Stimulated activated naive B cell treated with anti-CD40 and anti-IgM and Interleukin-4, amounts not matched to agents 10 μg/mL and 1 μg/mL and 100 μg/mL, for 72 hours (primary cell): Measurements from ENCODE around the gene PRLR.

Experiments
- ATAC-seq, 2 donors: fragments of 150-1000 bp; cut with Tn5 transposase; replicated peaks; 2 replicates each; pipeline ENCODE4 v1.10.0; 2021; ENCODE audit warnings: moderate library complexity in 1 of 2
- DNase-seq: peaks from one replicate; pipeline ENCODE4 v3.0.0; 2021
- H3K27ac Mint-ChIP-seq: one replicate; pipeline ENCODE4 v1.8.0; 2022; ENCODE audit warnings: mild to moderate bottlenecking, mixed read lengths
- H3K27me3 Mint-ChIP-seq, 2 donors: one replicate each; pipeline ENCODE4 v1.8.0; 2022; ENCODE audit warnings: mixed read lengths in 2 of 2
- H3K36me3 Mint-ChIP-seq, 2 donors: one replicate each; pipeline ENCODE4 v1.8.0; 2022; ENCODE audit warnings: mixed read lengths in 2 of 2, mild to moderate bottlenecking in 1 of 2
- H3K4me1 Mint-ChIP-seq, 2 donors: one replicate each; pipeline ENCODE4 v1.8.0; 2022; ENCODE audit warnings: mixed read lengths in 2 of 2, mild to moderate bottlenecking in 1 of 2
- H3K4me3 Mint-ChIP-seq, 2 donors: one replicate each; pipeline ENCODE4 v1.8.0; 2022; ENCODE audit warnings: mild to moderate bottlenecking in 2 of 2, mixed read lengths in 2 of 2, moderate library complexity in 1 of 2
- H3K9me3 Mint-ChIP-seq, 2 donors: one replicate each; pipeline ENCODE4 v1.8.0; 2022; ENCODE audit warnings: mixed read lengths in 2 of 2, mild to moderate bottlenecking in 1 of 2

Gene PRLR

DNA sequence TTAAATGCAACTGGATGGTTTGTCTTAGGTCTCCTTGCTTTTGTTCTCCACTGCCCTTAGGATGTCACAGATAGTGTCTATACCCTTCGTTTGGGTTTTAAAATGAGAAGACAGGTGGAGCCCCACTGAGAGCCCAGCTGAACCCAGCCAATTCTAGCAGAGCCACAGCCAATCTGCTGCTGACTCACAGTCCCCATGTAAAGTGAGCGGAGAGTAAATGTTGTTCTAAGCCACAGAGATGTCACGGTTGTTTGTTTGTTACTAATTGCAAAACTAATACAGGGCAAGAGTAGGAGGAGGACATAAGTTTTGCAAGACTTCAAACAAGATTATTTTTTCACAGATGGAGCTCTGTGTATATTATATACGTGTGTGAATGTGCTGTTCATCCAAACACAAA, 132.1 kb downstream of the PRLR start:
- no peaks in the 10 kb centered on the region for H3K36me3 Mint-ChIP-seq
- H3K4me1 Mint-ChIP-seq, result no peaks in the 10 kb centered on the region
- H3K4me3 Mint-ChIP-seq, result no peak overlapping the region
- no peak for DNase-seq
- peaks cover 13 to 16% of the 10 kb centered on the region in 2 donors for H3K27me3 Mint-ChIP-seq
- no peak overlapping the region for H3K27ac Mint-ChIP-seq
- no peak for ATAC-seq
- no peaks in the 10 kb centered on the region for H3K9me3 Mint-ChIP-seq

DNA sequence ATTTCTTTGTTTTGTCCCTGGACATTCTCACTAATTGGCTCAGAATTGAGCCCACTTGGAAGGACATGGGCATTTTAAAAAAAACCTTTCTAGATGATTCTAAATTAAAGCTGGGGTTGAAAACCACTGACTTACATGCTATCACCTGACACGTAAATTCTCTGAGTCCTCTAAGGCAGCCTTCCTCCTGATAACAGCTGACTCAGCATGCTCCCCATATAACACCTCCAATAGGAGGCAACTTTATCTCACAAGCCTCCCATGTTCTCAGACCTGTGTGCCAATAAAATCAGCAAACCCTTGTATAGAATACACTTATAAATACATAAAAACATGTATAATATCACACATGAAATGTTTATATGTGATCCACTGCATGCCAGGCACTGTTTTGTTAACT, 133.4 kb downstream of the PRLR start:
- no peak for DNase-seq
- H3K36me3 Mint-ChIP-seq, result no peaks in the 10 kb centered on the region
- H3K4me1 Mint-ChIP-seq, result no peaks in the 10 kb centered on the region
- H3K4me3 Mint-ChIP-seq, result no peak overlapping the region
- no peaks in the 10 kb centered on the region for H3K9me3 Mint-ChIP-seq
- ATAC-seq, result no peak
- H3K27me3 Mint-ChIP-seq, result peaks cover 6 to 9% of the 10 kb centered on the region in 2 donors
- no peak overlapping the region for H3K27ac Mint-ChIP-seq

DNA sequence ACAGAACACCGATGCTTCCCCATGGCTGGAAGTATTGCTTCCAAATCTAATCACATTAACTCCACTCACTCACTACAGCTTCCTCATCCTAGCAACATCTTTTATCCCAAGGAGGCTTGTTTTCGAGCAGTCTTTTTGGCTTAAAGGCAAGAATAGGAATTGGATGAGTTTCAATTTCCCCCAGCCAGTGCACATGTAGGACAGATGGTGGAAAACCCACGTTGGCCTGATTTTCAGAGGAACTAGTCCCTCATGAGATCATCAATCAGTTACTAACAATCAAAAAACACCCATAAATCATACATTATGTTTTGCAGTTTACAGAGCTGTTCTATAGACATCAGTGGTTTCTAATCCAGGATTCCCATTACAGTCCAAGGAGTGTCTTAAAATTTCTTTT, 134.1 kb downstream of the PRLR start:
- ATAC-seq (no peak), DNase-seq (no peak)
- no peaks in the 10 kb centered on the region for H3K4me1 Mint-ChIP-seq
- H3K9me3 Mint-ChIP-seq, result no peaks in the 10 kb centered on the region
- H3K27ac Mint-ChIP-seq, result no peak overlapping the region
- peaks cover 4 to 6% of the 10 kb centered on the region in 2 donors for H3K27me3 Mint-ChIP-seq
- H3K4me3 Mint-ChIP-seq, result no peak overlapping the region
- no peaks in the 10 kb centered on the region for H3K36me3 Mint-ChIP-seq

DNA sequence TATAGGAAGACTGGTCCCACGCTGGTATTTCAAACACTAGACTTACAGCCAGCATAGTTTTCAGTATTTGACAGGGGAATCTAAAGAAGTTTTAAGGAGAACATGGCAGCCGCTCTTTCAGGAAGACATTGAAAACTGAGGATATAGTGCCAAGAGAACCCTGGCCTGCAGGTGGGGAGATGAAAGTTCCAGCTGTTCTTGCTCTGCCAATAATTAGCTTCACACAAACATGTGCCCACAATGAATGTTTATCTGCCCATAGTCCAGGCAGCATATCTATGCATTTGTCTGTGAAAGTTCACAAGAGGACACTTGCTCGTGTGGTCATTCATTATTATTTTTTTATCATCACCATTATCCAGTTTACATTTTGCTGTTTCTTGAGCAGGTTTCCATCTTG, 134.9 kb downstream of the PRLR start:
- DNase-seq (no peak), ATAC-seq (no peak)
- Mint-ChIP-seq H3K27ac (no peak overlapping the region), H3K36me3 (no peaks in the 10 kb centered on the region), H3K27me3 (peaks cover 4 to 6% of the 10 kb centered on the region in 2 donors), H3K4me1 (no peaks in the 10 kb centered on the region), H3K4me3 (no peak overlapping the region), H3K9me3 (no peaks in the 10 kb centered on the region)

DNA sequence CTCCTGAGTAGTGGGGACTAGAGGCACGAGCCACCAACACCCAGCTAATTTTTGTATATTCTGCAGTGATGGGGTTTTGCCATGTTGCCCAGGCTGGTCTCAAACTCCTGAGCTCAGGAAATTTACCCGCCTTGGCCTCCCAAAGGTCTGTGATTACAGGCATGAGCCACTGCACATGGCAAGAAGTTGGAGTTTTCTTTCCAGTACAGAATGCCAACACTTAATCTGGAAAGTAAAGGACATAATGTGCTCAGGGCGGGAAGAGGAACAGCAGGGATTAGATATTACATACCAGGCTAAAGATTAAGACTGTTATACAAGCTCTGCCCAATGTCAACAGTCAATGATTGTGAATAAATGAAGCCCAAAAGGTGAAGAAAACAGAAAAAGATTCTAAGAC, 135.3 kb downstream of the PRLR start:
- Mint-ChIP-seq H3K4me3 (no peak overlapping the region), H3K9me3 (no peaks in the 10 kb centered on the region), H3K36me3 (no peaks in the 10 kb centered on the region), H3K27ac (no peak overlapping the region), H3K4me1 (no peaks in the 10 kb centered on the region), H3K27me3 (peaks cover 4 to 6% of the 10 kb centered on the region in 2 donors)
- no peak for ATAC-seq
- DNase-seq, result no peak

DNA sequence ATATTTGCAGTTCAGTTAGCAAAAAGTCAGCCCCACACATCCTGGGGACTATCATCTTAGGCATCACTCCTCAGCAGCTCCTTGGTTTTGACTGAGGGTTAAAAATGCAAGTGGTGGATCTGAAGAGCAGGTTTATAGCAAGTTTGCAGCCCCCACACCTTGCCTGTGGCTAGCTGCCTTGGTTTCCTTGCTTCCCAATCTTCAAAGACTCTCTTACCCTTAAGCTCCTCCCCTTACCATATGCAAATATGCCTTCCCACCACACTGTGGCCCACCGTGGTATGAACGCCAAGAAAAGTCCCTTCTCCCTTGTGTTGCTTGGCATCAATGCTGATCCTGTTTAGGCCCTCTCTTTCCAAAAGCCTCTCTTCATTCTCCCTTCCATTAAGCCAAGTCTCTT, 137.6 kb downstream of the PRLR start:
- Mint-ChIP-seq H3K4me1 (no peaks in the 10 kb centered on the region), H3K9me3 (no peaks in the 10 kb centered on the region), H3K27ac (no peak overlapping the region), H3K4me3 (no peak overlapping the region), H3K27me3 (peaks cover 3 to 5% of the 10 kb centered on the region in 2 donors), H3K36me3 (no peaks in the 10 kb centered on the region)
- ATAC-seq, result no peak
- no peak for DNase-seq

DNA sequence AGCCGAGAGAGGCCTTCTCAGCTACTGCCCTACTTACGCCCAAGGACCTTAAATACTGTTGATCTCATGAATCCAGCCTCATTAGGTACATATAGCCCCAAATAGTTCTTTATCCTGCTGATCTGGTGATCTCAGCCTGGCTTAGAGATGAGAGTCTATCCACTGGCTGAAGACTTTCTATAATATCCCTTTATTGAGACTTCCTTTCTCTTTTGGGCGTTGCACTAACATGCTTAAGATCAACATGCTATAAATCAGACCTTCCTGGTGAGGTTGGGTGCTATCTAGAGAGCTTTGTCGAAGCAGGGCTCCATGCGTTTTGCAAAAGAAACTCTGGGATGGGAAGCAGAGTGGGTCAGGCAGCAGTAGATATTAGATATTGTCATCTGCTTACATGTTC, 138.6 kb downstream of the PRLR start:
- no peak overlapping the region for H3K4me3 Mint-ChIP-seq
- H3K9me3 Mint-ChIP-seq, result no peaks in the 10 kb centered on the region
- H3K27ac Mint-ChIP-seq, result no peak overlapping the region
- no peak for DNase-seq
- no peak for ATAC-seq
- H3K27me3 Mint-ChIP-seq, result peaks cover 3 to 5% of the 10 kb centered on the region in 2 donors
- no peaks in the 10 kb centered on the region for H3K4me1 Mint-ChIP-seq
- H3K36me3 Mint-ChIP-seq, result no peaks in the 10 kb centered on the region

DNA sequence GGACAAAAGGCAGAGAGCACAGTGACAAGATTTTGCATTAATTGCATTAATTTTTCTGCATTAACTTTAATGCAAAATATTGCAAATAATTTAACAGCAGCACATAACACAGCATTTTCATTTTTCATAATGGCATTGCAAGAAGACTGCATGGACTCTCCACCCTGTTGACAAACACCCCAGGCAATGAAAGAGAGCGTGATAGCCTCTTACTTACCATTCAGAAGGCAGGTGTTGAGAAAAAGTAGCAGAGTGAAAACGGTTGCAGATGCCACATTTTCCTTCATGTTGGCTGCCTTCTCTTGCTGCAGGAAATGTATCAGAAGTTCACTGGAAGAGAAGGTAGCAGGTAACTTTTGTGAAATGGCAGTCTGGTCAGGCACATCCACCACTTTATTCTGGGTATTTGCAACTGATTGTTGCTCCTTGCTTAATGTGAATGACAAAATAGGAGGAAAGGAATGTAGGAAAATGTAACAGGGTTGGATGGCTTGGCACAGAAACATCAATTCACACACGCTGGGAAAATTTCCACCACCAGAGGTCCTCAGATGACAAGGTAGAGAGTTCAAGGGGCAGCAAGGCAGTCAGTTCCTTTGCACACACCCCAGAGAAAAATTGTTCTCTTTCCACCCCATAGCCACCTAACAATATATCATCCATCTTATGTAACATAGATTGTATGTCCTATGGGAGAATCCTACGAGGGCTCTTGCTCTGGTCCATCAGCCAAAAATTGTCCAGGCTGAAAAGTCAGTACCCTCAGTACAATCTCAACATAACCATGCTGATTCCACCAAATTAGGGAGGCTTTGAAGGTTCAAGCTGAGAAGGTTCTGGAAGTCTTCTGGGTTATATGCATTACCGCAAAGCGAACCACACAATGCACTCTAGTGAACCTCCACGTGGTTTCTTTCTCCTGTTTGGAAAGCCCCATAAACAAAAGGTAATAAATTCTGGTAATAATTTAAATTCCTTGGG, 140.7 kb downstream of the PRLR start:
- Mint-ChIP-seq H3K4me1 (no peaks in the 10 kb centered on the region), H3K36me3 (no peaks in the 10 kb centered on the region), H3K4me3 (no peak overlapping the region), H3K27me3 (peaks cover 5% of the 10 kb centered on the region in 2 donors), H3K27ac (no peak overlapping the region), H3K9me3 (no peaks in the 10 kb centered on the region)
- DNase-seq, result peak; percentile 24
- peak; percentile 59 to 67 for ATAC-seq

DNA sequence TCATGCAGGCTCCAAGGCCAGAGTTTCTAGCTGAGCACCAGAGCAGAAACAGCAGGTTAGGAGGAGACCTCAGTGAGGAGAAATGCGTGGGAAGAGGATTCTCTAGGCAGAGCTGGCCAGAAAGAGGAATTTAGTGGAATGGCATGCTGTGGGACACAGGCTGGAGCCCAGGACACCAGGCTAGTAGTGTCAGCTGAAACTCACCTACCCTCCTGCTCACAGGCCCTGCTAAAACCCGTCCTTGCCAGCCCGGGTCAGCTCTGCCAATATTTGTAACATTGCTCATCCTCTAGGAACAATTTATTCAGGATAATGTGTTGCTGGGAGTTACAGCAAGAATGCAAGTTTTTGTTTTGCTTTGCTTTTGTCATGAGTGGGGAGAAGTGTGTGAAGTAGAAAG, 142.3 kb downstream of the PRLR start:
- ATAC-seq (no peak), DNase-seq (no peak)
- no peaks in the 10 kb centered on the region for H3K36me3 Mint-ChIP-seq
- H3K27me3 Mint-ChIP-seq, result peaks cover 5% of the 10 kb centered on the region in 2 donors
- no peak overlapping the region for H3K27ac Mint-ChIP-seq
- H3K9me3 Mint-ChIP-seq, result no peaks in the 10 kb centered on the region
- no peaks in the 10 kb centered on the region for H3K4me1 Mint-ChIP-seq
- H3K4me3 Mint-ChIP-seq, result no peak overlapping the region

DNA sequence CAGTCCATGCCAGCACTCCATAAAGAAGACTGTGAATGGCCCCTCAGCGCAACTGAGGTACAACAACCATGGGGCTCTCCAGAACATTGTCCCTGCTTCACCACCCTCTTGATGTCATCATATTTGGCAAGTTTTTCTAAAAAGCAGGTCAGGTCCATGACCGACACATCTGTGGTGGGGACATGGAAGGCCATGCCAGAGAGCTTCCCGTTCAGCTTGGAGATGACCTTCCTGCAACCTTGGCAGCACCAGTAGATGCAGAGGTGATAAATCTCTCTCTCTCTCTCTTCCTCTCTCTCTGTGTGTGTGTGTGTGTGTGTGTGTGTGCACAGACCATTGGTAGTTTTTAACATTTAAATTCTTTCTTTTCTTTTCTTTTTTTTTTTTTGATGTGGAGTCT, 147.1 kb downstream of the PRLR start:
- no peak for DNase-seq
- Mint-ChIP-seq H3K9me3 (no peaks in the 10 kb centered on the region), H3K27ac (no peak overlapping the region), H3K36me3 (no peaks in the 10 kb centered on the region), H3K4me3 (no peak overlapping the region), H3K27me3 (peaks cover 0 to 5% of the 10 kb centered on the region in 2 donors), H3K4me1 (no peaks in the 10 kb centered on the region)
- ATAC-seq, result no peak

DNA sequence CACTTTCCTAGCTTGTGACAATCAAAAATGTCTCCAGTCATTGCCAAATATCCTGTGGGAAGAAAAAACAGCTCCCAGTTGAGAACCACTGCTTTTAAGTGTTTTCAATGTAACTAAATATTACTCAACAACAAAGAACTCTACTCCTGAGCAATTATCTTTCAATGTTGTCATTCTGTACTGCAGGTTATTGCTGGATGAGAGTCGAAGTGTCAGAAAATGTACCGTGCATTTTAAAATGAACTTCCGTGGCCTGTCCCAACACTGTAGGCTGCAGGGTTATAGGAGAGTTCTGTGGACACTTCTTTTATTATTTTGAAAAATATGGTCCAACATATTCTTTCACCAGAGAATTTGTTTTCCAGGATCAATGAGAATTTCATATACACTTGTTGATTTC, 147.8 kb downstream of the PRLR start:
- ATAC-seq (no peak), DNase-seq (no peak)
- H3K9me3 Mint-ChIP-seq, result no peaks in the 10 kb centered on the region
- no peak overlapping the region for H3K4me3 Mint-ChIP-seq
- no peaks in the 10 kb centered on the region for H3K36me3 Mint-ChIP-seq
- H3K27me3 Mint-ChIP-seq, result peaks cover under 1 to 5% of the 10 kb centered on the region in 2 donors
- H3K27ac Mint-ChIP-seq, result no peak overlapping the region
- no peaks in the 10 kb centered on the region for H3K4me1 Mint-ChIP-seq

DNA sequence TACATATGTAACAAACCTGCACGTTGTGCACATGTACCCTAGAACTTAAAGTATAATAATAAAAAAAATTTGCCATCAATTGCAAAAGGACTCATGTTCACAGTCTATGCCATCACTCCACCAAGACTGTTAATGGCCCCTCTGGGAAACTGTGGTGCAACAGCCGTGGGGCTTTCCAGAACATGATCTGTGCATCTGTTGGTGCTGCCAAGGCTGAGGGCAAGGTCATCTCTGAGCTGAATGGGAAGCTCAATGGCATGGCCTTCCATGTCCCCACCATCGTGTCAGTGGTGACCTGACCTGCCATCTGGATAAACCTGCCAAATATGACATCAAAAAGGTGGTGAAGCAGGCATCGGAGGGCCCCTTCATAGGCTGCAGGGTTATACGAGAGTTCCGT, 149.2 kb downstream of the PRLR start:
- DNase-seq (no peak), ATAC-seq (no peak)
- H3K36me3 Mint-ChIP-seq, result peaks cover 0 to 2% of the 10 kb centered on the region in 2 donors
- no peaks in the 10 kb centered on the region for H3K4me1 Mint-ChIP-seq
- peaks cover 4 to 12% of the 10 kb centered on the region in 2 donors for H3K27me3 Mint-ChIP-seq
- peaks cover 4 to 5% of the 10 kb centered on the region in 2 donors for H3K9me3 Mint-ChIP-seq
- H3K27ac Mint-ChIP-seq, result no peak overlapping the region
- H3K4me3 Mint-ChIP-seq, result no peak overlapping the region

DNA sequence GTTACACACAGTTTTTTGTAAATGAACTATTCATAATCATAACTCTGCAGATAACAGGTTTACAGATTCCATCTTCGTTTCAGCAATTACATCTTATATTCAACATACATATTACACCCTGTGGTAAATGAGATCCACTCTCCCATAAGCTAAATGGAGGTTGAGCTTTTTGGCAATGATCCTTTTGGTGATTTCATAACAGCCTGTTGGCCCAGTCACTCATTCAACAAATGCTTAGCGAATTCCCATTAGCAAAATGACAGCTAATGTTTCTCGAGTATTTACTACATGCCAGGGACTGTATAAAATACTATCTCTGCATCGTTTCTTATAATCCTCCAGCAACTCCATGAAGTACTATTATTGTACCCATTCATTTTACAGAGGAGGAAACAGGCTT, 157.1 kb downstream of the PRLR start:
- no peaks in the 10 kb centered on the region for H3K4me1 Mint-ChIP-seq
- peaks cover 8 to 9% of the 10 kb centered on the region in 2 donors for H3K9me3 Mint-ChIP-seq
- ATAC-seq, result no peak
- peaks cover 0 to 2% of the 10 kb centered on the region in 2 donors for H3K36me3 Mint-ChIP-seq
- no peak for DNase-seq
- H3K4me3 Mint-ChIP-seq, result no peak overlapping the region
- peaks cover 14 to 20% of the 10 kb centered on the region in 2 donors for H3K27me3 Mint-ChIP-seq
- H3K27ac Mint-ChIP-seq, result no peak overlapping the region

DNA sequence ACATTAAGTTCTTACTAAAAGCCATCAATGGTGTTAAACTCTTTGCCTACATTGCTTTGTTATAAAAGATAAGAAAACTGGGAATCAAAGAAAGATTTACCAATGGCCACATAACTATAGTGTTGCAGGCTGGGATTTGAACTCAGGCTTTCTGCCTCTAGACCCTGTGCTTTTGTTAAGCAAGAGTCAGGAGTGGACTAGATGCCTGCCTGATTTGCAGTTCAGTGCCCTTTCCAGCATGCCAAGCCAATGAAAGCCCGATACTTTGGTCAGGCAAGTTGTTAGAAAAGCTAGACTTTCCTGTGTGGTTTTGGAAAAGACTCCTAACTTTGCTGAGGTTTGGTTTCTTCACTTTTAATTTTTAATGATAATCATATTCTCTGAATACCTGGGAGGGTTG, 161.1 kb downstream of the PRLR start:
- Mint-ChIP-seq H3K4me1 (peaks cover 6 to 7% of the 10 kb centered on the region in 2 donors), H3K9me3 (peaks cover 3% of the 10 kb centered on the region in 2 donors), H3K27me3 (peaks cover 0 to 4% of the 10 kb centered on the region in 2 donors), H3K27ac (no peak overlapping the region), H3K36me3 (no peaks in the 10 kb centered on the region), H3K4me3 (no peak overlapping the region)
- DNase-seq, result no peak
- ATAC-seq, result no peak

DNA sequence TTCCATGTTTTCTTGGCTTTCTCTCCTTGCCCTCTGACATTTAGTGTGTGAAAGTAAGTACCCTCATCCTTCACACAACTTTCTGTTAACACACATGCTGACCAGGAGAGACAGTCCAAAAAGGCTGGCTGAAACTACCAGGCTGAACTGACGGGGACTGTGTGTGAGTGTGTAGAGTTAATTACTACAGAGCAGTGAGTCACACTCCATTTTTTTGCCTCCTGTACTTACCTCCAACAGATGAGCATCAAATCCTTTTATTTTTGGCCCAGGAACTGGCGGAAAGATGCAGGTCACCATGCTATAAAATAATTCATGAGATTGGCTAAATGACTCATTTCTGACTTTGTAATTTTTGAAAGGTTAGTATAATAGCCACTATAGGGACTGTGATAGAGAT, 162.3 kb downstream of the PRLR start:
- H3K4me1 Mint-ChIP-seq, result peaks cover 6 to 7% of the 10 kb centered on the region in 2 donors
- no peaks in the 10 kb centered on the region for H3K36me3 Mint-ChIP-seq
- DNase-seq (no peak), ATAC-seq (no peak)
- no peaks in the 10 kb centered on the region for H3K9me3 Mint-ChIP-seq
- H3K27me3 Mint-ChIP-seq, result peaks cover 0 to 6% of the 10 kb centered on the region in 2 donors
- no peak overlapping the region for H3K27ac Mint-ChIP-seq
- no peak overlapping the region for H3K4me3 Mint-ChIP-seq
